Stimulated activated CD4-positive, alpha-beta T cell treated with anti-CD3 and anti-CD28 coated beads, Interleukin-1b, Interleukin-23, amount 100 ng/mL, for 24 hours (primary cell): ENCODE data around the gene FAM110D.
A peak's percentile ranks its signal among the peaks of the same experiment; 100 is the strongest.

Experiments
- DNase-seq, 4 experiments: peaks; one replicate each; pipeline ENCODE4 v3.0.0-alpha.2; 2020; ENCODE audit warnings: low read depth in 4 of 4, low spot score in 1 of 4

Gene FAM110D

DNA sequence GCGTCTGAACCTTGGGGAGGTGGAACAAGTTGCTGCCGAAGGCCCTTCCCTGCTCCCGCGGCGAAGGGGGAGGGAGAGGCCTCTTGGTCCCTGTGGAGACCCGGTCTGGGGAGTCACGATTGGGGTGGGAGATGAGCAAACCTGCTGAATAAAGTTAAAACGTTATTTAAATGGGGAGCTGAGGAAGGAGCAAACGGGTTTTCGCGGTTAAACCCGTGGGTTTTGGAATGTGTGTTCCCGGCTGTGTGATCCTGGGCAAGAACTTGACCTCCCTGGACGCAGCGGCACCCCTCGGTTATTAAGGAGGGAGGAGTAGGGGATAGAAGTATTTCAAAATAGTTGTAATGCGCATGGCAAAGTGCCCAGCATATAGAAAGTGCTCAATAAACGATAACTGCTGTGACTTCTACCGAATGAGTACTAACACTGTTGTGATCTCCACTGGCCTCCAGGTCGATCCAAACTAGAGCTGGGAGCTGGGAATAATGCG is 3.4 kb downstream of the FAM110D start:
- DNase-seq = no peak

DNA sequence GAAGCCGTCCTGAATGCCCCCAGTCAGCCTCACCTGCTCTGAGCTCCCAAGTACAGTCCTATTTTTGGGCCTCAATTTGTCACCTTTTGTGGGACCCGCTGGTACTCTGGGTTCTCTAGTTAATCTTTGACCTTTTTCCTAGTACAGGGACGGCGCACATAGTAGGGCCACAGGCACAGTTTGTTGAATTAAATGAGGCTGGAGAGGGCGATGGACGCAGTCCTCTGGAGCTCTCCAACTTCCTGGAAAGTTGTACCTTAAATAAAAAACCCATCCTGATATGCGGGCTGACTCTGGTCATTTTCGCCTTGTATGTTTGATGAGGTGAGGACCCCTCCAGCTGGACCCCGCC is 4.8 kb downstream of the FAM110D start:
- DNase-seq = no peak

DNA sequence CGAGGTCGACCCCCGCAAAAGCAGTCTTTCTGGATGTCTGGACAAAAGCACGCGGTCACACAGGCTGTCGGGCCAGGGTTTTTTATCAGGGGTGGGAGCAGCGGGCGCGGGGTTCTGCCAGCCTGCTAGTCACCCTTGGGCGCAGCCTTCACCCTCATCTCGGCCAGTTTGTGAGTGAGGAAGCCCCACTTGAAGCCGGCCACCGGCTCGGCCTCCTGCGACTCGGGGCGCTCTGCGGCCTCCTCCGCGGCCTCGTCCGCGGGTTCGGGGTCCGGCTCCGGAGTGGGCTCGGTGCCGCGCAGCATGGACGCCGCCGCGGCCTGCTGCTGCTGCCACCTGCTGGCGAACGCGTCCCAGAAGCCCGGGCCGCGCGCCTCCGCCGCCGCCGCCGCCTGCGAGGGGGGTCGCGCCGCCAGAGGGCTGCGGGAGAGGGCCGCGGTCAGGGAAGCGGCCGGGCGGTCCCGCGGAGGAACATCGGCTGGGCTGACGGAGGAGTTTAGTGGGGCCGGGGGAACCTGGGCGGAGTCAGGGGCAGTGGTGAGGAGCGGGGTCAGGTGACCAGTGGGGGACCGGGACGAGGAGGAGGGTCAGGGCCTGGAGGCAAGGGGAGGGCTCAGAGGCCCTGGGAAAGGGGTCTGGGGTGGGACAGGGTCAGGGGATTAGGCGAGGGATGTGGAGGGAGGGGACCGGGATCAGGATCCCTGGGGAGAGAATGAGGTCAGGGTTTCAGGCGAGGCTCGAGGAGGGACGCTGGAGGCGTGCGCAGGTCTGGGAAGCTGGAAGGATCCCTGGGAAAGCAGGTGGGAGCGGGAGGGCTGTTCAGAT is 5.4 kb downstream of the FAM110D start:
- DNase-seq = peak; percentile 33 to 47 (median 35)

DNA sequence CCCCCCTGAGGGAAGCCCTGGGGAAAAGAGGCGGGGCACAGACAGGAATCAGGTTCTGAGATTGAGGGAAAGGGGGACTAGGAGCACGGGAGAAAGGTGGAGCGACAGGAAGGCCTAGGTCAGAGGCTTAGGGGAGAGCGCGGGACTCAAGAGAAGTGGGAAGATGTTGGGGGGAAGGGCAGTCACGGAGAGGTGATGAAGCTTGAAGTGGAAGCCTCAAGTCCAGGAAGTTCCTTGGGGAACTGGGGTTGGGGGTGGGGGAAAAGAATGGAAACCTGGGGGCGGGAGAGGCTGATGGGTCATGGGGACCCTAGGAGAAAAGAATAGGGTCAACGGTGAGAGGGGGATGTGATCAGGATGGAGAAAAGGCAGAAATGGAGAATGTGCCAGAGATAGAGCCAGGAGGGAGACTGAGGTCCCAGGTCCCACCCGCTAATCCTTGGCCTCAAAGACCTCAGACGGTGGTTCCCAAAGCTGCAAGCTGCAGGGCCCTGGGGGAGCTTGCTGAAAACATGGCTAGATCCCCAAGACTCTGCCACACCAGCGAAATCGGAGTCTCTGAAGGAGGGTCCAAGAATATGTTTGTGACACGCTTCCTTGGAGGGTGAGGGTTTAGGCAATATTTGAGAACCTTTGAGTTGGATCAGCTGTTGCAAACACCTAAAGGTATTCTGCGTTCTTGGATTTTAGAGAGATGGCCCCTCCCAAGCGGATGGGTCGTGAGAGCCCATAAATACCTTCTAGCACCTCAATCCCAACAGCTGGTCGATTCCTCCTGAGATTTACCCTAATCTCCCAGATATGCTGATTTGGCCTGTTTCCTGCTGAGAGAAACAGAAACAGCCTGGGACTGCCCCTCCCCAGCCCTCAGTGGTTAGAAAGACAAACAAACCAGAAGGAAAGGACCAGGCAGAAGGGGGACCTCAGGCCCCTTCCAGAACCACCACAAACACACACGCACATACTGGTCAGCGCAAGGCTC is 6.3 kb downstream of the FAM110D start:
- DNase-seq = no peak

DNA sequence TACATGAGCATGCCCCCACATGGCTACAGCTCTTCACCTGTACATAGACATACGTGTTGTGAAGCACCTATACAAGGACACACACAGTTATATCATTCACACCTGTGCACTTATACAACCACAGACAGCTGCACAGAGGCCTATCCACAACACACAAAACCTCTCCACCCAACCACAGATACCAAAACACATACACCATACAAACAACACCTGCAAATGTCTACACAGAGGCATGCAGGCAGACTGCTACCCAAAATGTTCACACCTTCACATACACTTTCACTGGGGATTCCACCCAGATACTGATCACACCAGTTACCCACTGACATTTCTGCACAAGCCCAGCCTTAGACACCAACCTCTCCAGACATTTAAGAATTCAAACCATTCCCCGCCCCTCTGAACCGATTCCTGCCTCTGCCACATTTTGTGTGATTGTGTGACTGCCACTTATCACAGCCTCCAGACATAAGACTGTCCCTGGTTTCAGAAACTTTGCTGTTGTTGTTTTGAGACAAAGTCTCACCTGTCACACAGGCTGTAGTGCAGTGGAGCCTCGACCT is 7.9 kb downstream of the FAM110D start:
- DNase-seq = no peak

DNA sequence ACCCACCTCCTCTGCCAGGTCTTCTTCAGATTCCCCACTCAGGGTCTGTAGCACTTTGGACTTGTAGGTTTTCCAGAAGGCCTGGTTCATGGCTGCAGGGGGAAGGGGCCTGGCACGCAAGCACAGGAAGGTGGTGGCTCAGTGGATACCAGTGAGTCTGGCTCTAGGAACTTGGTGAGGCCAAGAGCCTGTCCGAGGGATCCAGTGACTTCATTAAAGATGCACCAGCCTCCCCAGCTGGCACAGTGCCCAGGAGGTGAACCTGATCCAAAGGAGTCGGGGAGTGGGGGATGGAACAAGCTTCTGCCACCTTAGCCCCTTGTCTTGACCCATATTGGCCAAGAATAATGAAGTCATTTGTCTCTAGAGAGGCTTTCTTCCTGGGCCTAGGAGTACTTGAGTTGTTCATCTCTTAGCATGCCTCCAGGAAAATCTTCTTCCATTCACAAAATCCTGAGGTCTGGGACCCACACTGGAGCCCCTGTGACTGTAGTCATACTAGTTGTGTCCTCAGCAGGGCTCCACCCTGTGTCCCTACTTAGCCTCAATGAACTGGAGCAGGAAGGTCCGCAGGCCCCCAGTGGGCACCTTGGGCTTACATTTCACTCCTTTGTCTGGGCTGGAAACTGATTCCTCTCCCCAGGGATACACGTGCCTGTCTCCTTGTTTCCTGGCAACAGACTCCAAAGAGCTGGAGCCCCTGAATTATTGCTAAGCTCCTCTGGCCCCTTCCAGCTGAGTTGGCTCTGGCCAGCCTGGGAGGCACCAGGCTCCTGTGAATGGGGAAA is 9.7 kb downstream of the FAM110D start, which contains the start of gene C1orf232:
Gene C1orf232 (minus strand): TSS at position 554 of the 788 bp plus-strand sequence. CDS start 464 bp downstream, at position 90.
- DNase-seq = no peak

DNA sequence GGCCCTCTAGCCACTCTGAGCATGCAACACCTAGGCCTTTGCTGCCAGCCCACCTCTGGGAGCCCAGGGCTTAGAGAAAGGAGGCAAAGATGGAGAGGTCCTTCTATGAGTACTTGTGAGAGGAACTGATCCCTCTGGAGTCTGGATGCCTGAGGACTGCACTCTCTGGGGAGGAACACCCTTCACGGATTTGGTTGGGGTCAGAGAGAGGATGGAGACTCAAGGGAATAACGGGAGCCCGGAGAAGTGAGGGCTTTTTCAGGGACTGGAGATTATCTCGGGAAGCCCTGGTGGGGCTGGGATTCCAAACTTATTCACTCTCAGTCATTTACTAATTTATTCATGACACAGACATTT is 10.3 kb downstream of the FAM110D start:
- DNase-seq = no peak

DNA sequence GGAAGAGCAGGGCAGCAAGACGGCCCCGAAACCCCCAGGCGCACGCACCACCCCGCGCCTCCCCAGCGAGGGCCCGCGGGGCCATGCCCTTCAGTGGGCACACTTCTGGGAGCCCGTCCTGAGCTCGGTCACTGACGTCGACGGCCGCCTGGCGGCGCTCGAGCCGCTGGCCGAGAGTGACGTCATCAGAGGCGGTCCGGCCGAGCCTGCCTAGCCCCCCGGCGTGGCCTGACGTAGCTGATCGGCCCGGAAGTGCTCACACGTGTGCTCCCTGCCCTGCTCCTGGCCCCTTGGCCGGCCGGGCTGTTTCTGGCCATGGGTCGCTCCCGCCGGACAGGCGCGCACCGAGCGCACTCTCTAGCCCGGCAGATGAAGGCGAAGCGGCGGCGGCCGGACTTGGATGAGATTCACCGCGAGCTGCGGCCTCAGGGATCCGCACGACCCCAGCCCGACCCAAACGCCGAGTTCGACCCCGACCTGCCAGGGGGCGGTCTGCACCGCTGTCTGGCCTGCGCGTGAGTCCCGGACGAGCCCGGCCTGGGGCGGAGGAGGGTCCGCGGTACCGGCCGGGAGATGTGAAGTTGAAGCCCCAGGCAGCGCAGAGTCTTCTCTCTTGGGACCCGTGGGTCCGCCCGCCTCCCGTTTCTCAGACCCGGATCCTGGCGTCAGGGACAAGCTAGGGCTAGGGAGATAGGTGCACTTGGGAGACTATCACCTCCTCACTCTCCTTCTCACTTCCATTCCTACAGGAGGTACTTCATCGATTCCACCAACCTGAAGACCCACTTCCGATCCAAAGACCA is 11.0 kb downstream of the FAM110D start, which contains the start of gene ZNF593:
Gene ZNF593 (plus strand): TSS at position 240 of the 803 bp plus-strand sequence. CDS start 76 bp downstream, at position 316.
- peak; percentile 71 to 86 (median 80) for DNase-seq

DNA sequence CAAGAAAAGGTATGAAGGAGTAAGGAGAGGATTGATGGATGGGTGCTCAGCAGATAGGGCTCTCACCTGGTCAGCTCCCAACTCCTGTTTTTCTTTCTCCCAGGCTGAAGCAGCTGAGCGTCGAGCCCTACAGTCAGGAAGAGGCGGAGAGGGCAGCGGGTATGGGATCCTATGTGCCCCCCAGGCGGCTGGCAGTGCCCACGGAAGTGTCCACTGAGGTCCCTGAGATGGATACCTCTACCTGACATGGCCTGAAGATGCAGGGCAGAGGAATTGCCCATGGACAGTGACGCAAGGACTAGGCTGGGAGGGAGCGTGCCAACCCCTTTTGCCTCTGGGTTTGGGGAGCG is 11.6 kb downstream of the FAM110D start:
- no peak for DNase-seq

DNA sequence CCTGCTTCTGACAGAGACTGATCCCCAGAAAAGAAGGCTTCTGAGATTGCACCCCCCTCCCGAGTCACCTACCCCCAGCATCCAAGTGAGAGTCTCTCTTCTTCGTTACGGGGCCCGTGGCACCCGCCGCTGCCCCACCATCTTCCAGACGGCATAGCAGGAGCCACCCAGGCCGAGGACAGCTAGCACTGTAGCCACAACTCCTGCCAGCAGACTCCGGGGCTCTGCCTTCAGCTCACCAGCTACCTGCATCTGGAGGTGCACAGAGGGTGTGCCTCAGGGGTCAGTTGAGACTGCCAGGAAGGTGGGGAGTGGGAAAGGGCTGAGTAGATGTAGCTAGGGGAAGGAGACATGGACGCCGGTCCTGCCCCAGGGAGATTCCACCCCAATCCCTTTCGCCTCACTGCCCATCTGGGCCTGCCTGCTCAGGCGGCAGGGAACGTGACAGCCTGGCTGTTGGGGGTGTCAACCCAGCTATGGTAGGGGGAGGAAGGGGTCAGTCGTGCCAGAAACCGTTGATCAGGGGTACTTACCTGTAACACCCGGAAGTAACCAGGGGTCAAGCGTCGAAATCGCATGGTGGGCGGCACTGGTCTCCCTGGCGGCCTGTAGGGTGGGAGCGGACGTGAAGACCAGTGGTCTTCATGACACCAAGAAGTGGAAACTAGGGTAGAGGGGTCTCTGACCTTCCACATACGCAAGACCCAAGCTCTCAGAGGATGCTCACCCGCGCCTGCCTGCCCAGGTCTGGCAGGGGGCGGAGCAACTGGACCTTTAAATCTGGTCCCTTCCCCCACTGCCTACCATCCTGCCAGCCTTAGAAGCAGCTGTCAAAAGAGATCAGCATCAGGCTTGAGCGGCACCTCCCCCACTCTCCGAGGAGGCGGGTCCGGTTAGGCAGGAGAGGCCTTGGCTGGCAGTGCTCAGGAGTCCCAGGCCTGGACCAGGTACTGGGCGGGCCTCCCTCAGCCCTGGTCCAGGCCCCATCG is 12.5 kb downstream of the FAM110D start, which contains the start of gene ZNF593OS:
Gene ZNF593OS (minus strand): TSS at position 749 of the 989 bp plus-strand sequence. CDS start 171 bp downstream, at position 578.
- no peak for DNase-seq

DNA sequence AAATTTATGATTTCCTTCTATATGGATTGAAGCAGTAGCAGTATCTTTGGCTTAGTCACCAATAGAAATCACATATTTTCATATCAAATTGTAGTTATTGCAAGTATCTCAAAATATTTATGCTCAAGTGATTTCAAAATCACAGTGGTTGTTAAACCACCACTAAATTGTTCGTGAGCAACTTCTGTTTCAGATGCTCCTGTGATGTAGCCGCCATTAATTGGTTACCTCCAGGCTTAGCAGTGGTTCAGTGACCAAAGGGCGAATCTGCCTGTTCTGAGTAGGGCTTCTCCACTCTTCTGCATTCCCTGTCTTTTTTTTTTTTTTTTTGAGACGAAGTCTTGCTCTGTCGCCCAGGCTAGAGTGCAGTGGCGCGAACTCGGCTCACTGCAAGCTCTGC is 16.5 kb downstream of the FAM110D start:
- DNase-seq = no peak

DNA sequence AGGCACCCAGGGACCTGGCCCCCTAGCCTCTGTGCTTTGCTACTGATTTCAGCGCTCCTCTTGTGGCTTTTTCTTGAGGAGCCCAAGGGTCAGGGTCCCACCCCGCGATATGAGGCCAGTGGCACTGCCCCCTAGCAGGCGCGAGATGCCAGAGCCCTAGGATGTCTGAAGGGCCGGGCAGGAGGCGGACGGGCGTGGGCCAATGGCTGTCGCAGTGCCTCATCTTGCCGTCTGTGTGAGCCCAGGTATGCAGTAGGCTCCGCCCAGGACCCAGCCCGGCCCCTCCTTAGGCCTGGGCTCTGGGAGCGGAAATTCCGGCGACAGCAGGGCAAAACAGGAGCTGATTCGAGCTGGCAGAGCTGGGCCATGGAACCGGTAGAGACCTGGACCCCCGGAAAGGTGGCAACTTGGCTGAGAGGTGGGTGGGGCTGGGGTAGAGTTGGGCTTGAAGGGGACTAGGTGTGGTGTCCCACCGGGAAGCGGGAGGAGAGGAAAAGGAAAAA is 18.4 kb downstream of the FAM110D start, which contains the start of gene CNKSR1:
Gene CNKSR1 (plus strand): TSS at position 310 of the 503 bp plus-strand sequence. CDS start 57 bp downstream, at position 367.
- peak in 1 of 4 experiments; percentile 23 for DNase-seq

DNA sequence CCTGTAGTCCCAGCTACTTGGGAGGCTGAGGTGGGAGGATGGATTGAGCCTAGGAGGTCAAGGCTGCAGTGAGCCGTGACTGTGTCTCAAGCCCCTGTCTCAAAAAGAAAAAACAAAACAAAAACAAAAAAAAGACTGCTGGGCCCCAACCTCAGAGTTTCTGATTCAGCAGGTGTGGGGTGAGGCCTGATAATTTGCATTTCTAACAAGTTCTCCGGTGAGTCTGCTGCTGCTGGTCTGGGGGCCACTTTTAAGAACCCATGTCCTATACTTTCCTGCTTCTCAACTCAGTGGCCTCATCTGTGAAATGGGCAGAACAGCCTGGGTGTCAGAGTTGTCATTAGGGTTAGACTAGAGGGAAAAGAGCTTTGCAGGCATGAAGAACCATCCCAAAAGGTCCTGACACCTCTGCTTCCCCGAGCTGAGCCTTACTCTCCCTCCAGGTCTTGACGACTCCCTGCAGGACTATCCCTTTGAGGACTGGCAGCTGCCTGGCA is 21.2 kb downstream of the FAM110D start:
- no peak for DNase-seq

DNA sequence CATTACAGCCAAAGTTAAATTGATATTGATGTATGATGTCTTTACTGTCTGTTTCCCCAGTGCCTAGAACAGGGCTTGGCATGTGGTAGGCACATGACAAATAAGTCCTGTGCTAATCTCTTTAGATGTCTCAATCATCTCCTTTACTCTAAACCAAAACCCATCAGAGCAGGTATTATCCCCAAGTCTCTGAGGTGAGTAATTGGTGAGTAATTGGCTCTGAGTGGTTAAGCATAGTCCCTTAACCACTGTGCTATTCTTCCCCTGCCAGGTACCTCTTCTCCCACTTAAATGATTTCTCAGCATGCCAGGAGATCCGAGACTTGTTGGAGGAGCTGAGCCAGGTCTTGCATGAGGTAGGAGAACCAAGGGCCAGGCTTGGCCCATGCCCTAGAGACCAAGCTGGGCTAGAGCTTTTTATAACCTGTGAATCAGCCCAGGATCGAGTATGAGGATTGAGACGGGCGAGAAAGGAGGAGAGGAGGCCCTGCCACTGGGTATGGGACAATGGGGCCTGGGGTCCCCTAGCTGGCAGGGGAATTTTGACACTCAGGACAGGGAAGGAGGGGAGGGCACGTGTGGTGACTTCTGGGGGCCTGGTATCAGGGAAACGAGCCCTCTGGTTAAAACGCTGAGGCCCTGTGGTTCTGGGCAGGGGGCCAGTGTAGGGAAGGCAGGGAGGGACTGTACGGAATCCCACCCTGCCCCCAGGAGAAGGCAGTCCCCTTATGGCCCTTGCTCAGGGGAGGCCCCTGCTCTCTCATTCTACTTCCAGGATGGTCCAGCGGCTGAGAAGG is 22.9 kb downstream of the FAM110D start:
- no peak for DNase-seq

DNA sequence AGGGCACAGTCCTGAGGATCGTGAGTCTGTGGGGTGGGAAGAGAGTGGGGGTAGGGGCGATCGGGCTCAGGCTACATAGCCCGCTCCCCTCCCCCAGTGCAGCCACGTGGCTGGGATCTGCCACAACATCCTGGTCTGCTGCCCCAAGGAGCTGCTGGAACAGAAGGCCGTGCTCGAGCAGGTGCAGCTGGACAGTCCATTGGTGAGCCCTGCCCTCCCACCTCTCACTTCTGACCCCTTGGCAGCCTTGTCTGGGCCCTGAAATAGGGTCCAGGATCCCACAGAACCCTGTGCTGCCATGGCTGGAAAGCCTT is 23.5 kb downstream of the FAM110D start:
- DNase-seq = no peak

DNA sequence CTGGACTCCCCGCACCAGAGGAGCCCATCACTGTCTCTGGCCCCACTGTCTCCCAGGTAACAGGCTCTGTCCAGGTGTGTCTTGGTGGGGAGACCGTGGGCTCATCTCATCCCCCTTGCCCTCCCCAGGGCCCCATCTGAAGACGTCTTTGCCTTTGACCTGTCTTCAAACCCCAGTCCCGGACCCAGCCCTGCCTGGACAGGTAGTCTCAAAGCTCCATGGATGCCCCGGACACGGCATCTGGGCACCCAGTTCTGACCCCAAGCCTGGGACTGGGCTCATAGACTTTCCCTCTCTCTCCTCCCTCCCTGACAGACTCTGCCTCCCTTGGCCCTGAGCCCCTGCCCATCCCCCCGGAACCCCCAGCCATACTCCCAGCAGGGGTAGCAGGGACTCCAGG is 25.2 kb downstream of the FAM110D start:
- DNase-seq = no peak

DNA sequence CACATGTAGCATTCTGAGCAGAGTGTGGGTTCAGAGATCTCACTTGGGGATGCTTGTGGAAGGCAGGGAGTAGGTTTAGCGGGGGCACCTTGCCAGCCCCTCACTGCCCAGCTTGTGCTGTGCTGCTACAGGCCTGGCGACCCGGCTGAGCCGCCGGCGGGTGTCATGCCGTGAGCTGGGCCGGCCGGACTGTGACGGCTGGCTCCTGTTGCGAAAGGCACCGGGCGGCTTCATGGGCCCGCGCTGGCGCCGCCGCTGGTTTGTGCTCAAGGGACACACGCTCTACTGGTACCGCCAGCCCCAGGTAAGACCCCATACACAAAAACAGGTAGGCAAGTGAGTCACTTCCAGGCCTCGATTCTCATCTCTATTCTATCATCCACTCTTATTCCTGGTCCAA is 26.0 kb downstream of the FAM110D start:
- DNase-seq = no peak
